Duodenal mucosa (tissue), 2 donors: ENCODE data around the gene TBC1D8.
"Not testable (repeated sequence)": the region's sequence is repeated elsewhere in the genome, so short reads cannot be mapped to it uniquely, and the experiment has no call there.

Experiments
- H3K27ac ChIP-seq: one replicate; pipeline ENCODE4 v1.7.0; 2013; ENCODE audit warnings: low read depth, low read length
- H3K27me3 ChIP-seq, 2 donors: one replicate each; pipeline ENCODE4 v1.7.0; 2013; ENCODE audit warnings: low read length in 2 of 2, control low read depth in 1 of 2; ENCODE audit not compliant: insufficient read depth in 2 of 2, control insufficient read depth in 1 of 2
- H3K36me3 ChIP-seq, 2 donors: one replicate each; pipeline ENCODE4 v1.7.0; 2013; ENCODE audit warnings: low read length in 2 of 2, control low read depth in 1 of 2; ENCODE audit not compliant: insufficient read depth in 2 of 2, control insufficient read depth in 1 of 2
- H3K4me1 ChIP-seq, 2 donors: one replicate each; pipeline ENCODE4 v1.7.0; 2013; ENCODE audit warnings: low read length in 2 of 2, control low read depth in 1 of 2; ENCODE audit not compliant: insufficient read depth in 2 of 2, control insufficient read depth in 1 of 2
- H3K4me3 ChIP-seq, 2 donors: one replicate each; pipeline ENCODE4 v1.7.0; 2013; ENCODE audit warnings: low read length in 2 of 2, low read depth in 1 of 2
- H3K9ac ChIP-seq, 2 donors: one replicate each; pipeline ENCODE4 v1.7.0; 2013; ENCODE audit warnings: low read length in 2 of 2, low read depth in 1 of 2
- H3K9me3 ChIP-seq, 2 donors: one replicate each; pipeline ENCODE4 v1.7.0; 2013; ENCODE audit warnings: low read length in 2 of 2, control low read depth in 1 of 2; ENCODE audit not compliant: control insufficient read depth in 1 of 2

Gene TBC1D8

GRCh38 chr2:101052147-101052546 lies 99.0 kb downstream of the TBC1D8 start:
- H3K4me1 ChIP-seq, result peaks cover 0 to 4% of the 10 kb centered on the region in 2 donors
- no peaks in the 10 kb centered on the region for H3K27me3 ChIP-seq
- H3K4me3 ChIP-seq, result no peak overlapping the region
- H3K27ac ChIP-seq, result no peak overlapping the region
- no peak overlapping the region for H3K9ac ChIP-seq
- H3K36me3 ChIP-seq, result peaks cover 3 to 8% of the 10 kb centered on the region in 2 donors
- H3K9me3 ChIP-seq, result no peaks in the 10 kb centered on the region

- H3K9ac ChIP-seq, H3K4me1 ChIP-seq, H3K27me3 ChIP-seq, H3K9me3 ChIP-seq, H3K27ac ChIP-seq, H3K36me3 ChIP-seq, H3K4me3 ChIP-seq: not testable (repeated sequence)
Observed at GRCh38 chr2:101050886-101051285, 100.3 kb downstream of the TBC1D8 start.

DNA sequence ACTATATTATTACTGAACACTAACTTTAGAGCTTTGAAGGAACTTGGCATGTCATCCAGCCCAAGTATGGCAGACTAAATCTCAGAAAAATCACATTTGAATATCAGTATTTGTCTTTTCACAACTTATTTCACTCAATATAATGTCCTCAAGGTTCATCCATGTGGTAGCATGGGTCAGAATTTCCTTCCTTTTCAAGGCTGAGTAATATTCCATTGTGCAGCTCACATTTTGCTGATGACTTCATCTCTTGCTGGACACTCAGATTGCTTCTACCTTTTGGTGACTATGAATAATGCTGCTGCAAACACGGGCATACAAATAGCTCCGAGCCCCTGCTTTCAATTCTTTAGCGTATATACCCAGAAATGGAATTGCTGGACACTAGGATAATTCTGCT lies 102.4 kb downstream of the TBC1D8 start:
- Histone ChIP-seq H3K36me3 (peaks cover 3 to 6% of the 10 kb centered on the region in 2 donors), H3K27me3 (peaks cover 0 to 2% of the 10 kb centered on the region in 2 donors), H3K9ac (no peak overlapping the region), H3K9me3 (no peaks in the 10 kb centered on the region), H3K4me1 (peaks cover 0 to 4% of the 10 kb centered on the region in 2 donors), H3K4me3 (no peak overlapping the region), H3K27ac (no peak overlapping the region)

GRCh38 chr2:101047774-101048173 lies 103.4 kb downstream of the TBC1D8 start:
- no peak overlapping the region for H3K9ac ChIP-seq
- H3K36me3 ChIP-seq, result peaks cover 3 to 6% of the 10 kb centered on the region in 2 donors
- H3K27ac ChIP-seq, result no peak overlapping the region

GRCh38 chr2:101047075-101047766 lies 104.0 kb downstream of the TBC1D8 start:
- Histone ChIP-seq H3K9me3 (no peaks in the 10 kb centered on the region), H3K4me1 (peaks cover 0 to 4% of the 10 kb centered on the region in 2 donors), H3K4me3 (no peak overlapping the region), H3K27me3 (peaks cover 0 to 2% of the 10 kb centered on the region in 2 donors), H3K27ac (no peak overlapping the region), H3K36me3 (peaks cover 3 to 8% of the 10 kb centered on the region in 2 donors), H3K9ac (no peak overlapping the region)

More at GRCh38 chr2:101047774-101048173, 103.4 kb downstream of the TBC1D8 start:
- peaks cover 0 to 2% of the 10 kb centered on the region in 2 donors for H3K27me3 ChIP-seq
- no peak overlapping the region for H3K4me3 ChIP-seq
- H3K9me3 ChIP-seq, result no peaks in the 10 kb centered on the region
- H3K4me1 ChIP-seq, result peaks cover 0 to 4% of the 10 kb centered on the region in 2 donors

DNA sequence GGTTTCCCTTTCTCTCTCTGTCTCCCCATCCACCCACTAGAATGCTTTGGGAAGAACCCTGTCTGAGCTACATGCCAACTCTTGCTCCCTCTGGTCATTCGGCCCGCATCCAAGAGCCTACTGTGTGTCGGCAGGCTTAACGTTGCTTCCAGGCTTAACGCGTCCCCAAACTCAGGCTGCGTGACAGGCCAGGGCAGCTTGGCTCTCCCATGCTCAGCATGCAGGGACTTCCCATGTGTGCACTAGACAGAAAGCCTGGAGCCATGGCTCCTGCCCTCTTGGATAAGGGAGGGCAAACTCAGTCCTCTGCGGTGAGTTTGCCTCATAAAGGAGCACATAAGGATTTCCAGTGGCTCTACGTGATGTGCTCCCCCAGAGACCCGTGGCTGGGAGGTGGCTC lies 105.9 kb downstream of the TBC1D8 start:
- Histone ChIP-seq H3K4me3 (no peak overlapping the region), H3K4me1 (peaks cover 0 to 4% of the 10 kb centered on the region in 2 donors), H3K9me3 (no peaks in the 10 kb centered on the region), H3K9ac (no peak overlapping the region), H3K27ac (no peak overlapping the region), H3K36me3 (peaks cover 3 to 10% of the 10 kb centered on the region in 2 donors), H3K27me3 (peaks cover 0 to 2% of the 10 kb centered on the region in 2 donors)

DNA sequence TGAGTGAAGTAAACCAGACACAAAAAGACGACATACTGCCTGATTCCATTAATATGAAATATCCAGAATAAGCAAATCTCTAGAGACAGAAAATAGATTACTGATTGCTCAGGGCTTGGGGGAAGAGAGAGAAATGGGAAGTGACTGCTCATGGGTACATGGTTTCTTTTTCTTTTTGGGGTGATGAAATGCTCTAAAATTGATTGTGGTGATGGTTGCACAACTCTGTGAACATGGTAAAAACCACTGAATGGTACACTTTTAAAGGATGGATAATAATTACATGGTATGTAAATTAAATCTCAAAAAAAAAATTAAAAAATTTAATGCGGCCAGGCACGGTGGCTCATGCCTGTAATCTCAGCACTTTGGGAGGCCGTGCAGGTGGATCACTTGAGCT lies 109.8 kb downstream of the TBC1D8 start:
- Histone ChIP-seq H3K36me3 (peaks cover 0 to 23% of the 10 kb centered on the region in 2 donors), H3K9ac (no peak overlapping the region), H3K27me3 (peaks cover 0 to 2% of the 10 kb centered on the region in 2 donors), H3K27ac (no peak overlapping the region), H3K9me3 (no peaks in the 10 kb centered on the region), H3K4me3 (no peak overlapping the region), H3K4me1 (no peaks in the 10 kb centered on the region)

GRCh38 chr2:101040761-101041160 lies 110.4 kb downstream of the TBC1D8 start:
- no peak overlapping the region for H3K4me3 ChIP-seq
- H3K27me3 ChIP-seq, result no peaks in the 10 kb centered on the region
- H3K9ac ChIP-seq, result no peak overlapping the region
- peaks cover 3 to 23% of the 10 kb centered on the region in 2 donors for H3K36me3 ChIP-seq
- H3K9me3 ChIP-seq, result no peaks in the 10 kb centered on the region
- no peaks in the 10 kb centered on the region for H3K4me1 ChIP-seq
- H3K27ac ChIP-seq, result no peak overlapping the region

DNA sequence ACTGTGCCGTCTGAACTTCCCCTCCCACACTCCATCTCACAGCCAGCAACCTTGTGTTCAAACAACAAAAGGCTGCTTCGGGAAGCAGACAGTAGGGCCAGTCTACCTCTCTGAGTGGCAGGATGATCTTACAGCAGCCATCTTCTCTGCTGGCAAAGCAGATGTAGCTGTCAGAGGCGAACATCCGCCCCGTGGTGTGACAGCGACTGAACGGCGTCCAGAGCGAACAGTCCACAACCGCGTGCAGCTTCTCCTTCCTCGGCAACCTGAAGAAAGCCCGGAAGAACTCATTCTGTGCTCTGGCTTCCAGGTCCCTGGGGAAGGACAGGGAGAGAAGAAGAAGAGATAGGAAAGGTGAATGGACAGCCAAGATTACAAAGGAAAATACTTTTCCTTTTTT lies 111.1 kb downstream of the TBC1D8 start:
- no peaks in the 10 kb centered on the region for H3K27me3 ChIP-seq
- H3K9ac ChIP-seq, result no peak overlapping the region
- H3K4me3 ChIP-seq, result no peak overlapping the region
- no peaks in the 10 kb centered on the region for H3K4me1 ChIP-seq
- no peak overlapping the region for H3K27ac ChIP-seq
- H3K9me3 ChIP-seq, result no peaks in the 10 kb centered on the region
- H3K36me3 ChIP-seq, result peaks cover 3 to 27% of the 10 kb centered on the region in 2 donors

- Histone ChIP-seq H3K27ac (no peak overlapping the region), H3K9ac (no peak overlapping the region), H3K4me1 (no peaks in the 10 kb centered on the region), H3K4me3 (no peak overlapping the region), H3K27me3 (no peaks in the 10 kb centered on the region), H3K9me3 (no peaks in the 10 kb centered on the region), H3K36me3 (peaks cover 7 to 33% of the 10 kb centered on the region in 2 donors)
Observed at GRCh38 chr2:101038455-101039255, 112.5 kb downstream of the TBC1D8 start.
